GM23338 (cell line): Measurements from ENCODE around the gene NRXN2. TPM values are rescaled to one million over a fixed set of nuclear protein-coding genes. Genes with fewer than 3 reads are reported as not detected.

Experiments
- ATAC-seq: fragments of 200-7000 bp; cut with Tn5 transposase; 3 replicates; pipeline ENCODE4 v1.9.1; 2020
- DNase-seq: peaks from one replicate; pipeline ENCODE4 v3.0.0-alpha.2; 2015; ENCODE audit warnings: low spot score
- H2AFZ ChIP-seq: fragments of 200-600 bp; sonication (generic); 2 replicates; pipeline ENCODE4 v1.8.0; 2016; ENCODE audit warnings: antibody characterized with exemption, mild to moderate bottlenecking, moderate library complexity
- H3F3A ChIP-seq: fragments of 200-600 bp; sonication (generic); replicated peaks from 2 replicates; pipeline ENCODE4 v1.8.0; 2017; ENCODE audit warnings: antibody characterized with exemption, mixed run types, low read depth
- H3K27ac ChIP-seq: fragments of 200-600 bp; sonication (generic); 2 replicates; pipeline ENCODE4 v1.6.1; 2016; ENCODE audit warnings: low read depth
- H3K27me3 ChIP-seq: fragments of 200-600 bp; sonication (generic); 2 replicates; pipeline ENCODE4 v1.8.0; 2016; ENCODE audit warnings: mild to moderate bottlenecking, mixed run types, moderate library complexity; ENCODE audit not compliant: insufficient read depth
- H3K36me3 ChIP-seq: fragments of 200-600 bp; sonication (generic); 2 replicates; pipeline ENCODE4 v1.8.0; 2016; ENCODE audit warnings: mild to moderate bottlenecking; ENCODE audit not compliant: insufficient read depth
- H3K4me1 ChIP-seq: fragments of 200-600 bp; sonication (generic); 2 replicates; pipeline ENCODE4 v1.8.0; 2016; ENCODE audit warnings: mild to moderate bottlenecking, moderate library complexity; ENCODE audit not compliant: insufficient read depth
- H3K4me2 ChIP-seq: fragments of 200-600 bp; sonication (generic); 2 replicates; pipeline ENCODE4 v1.7.1; 2017; ENCODE audit warnings: mixed run types
- H3K4me3 ChIP-seq: fragments of 200-600 bp; sonication (generic); 2 replicates; pipeline ENCODE4 v1.6.1; 2016; ENCODE audit warnings: mixed run types
- H3K79me2 ChIP-seq: fragments of 200-600 bp; sonication (generic); replicated peaks from 2 replicates; pipeline ENCODE4 v1.8.0; 2017; ENCODE audit warnings: mild to moderate bottlenecking; ENCODE audit not compliant: insufficient read depth
- H3K9me2 ChIP-seq: fragments of 200-600 bp; sonication (generic); 2 replicates; pipeline ENCODE4 v1.8.0; 2017; ENCODE audit not compliant: insufficient read depth
- H4K20me1 ChIP-seq: fragments of 200-600 bp; sonication (generic); replicated peaks from 2 replicates; pipeline ENCODE4 v1.8.0; 2017; ENCODE audit warnings: mild to moderate bottlenecking; ENCODE audit not compliant: insufficient read depth
- H3K27ac Mint-ChIP-seq: 2 replicates; pipeline ENCODE4 v1.8.0; 2020; ENCODE audit warnings: inconsistent platforms, mild to moderate bottlenecking, moderate library complexity, mixed read lengths
- H3K27me3 Mint-ChIP-seq: 3 replicates; pipeline ENCODE4 v1.8.0; 2022; ENCODE audit warnings: low read depth, mild to moderate bottlenecking, moderate library complexity, mixed read lengths, inconsistent platforms; ENCODE audit not compliant: insufficient read depth, poor library complexity
- H3K36me3 Mint-ChIP-seq: 3 replicates; pipeline ENCODE4 v1.8.0; 2021; ENCODE audit warnings: low read depth, mild to moderate bottlenecking, inconsistent platforms, moderate library complexity, mixed read lengths
- H3K4me1 Mint-ChIP-seq: 3 replicates; pipeline ENCODE4 v1.8.0; 2020; ENCODE audit warnings: mild to moderate bottlenecking, inconsistent platforms, mixed read lengths
- H3K4me3 Mint-ChIP-seq: 3 replicates; pipeline ENCODE4 v1.8.0; 2021; ENCODE audit warnings: moderate library complexity, mild to moderate bottlenecking, inconsistent platforms, mixed read lengths
- H3K9me3 Mint-ChIP-seq: 3 replicates; pipeline ENCODE4 v1.8.0; 2020; ENCODE audit warnings: moderate library complexity, mild to moderate bottlenecking, inconsistent platforms, mixed read lengths
- EZH2phosphoT487 ChIP-seq: fragments of 200-600 bp; sonication (generic); IDR thresholded peaks from one replicate; pipeline ENCODE4 v1.8.1; 2018; ENCODE audit warnings: antibody characterized with exemption; ENCODE audit not compliant: unreplicated experiment
- ZNF114 ChIP-seq: fragments of 250-450 bp; sonication (Bioruptor Pico); IDR thresholded peaks from 2 replicates; pipeline ENCODE4 v1.5.0; 2020; ENCODE audit warnings: mild to moderate bottlenecking, moderate library complexity
- polyA plus RNA-seq: library from polyadenylated mRNA; unstranded; fragments of >200 nt; fragmentation: Nextera tagmentation; extraction: Ambion mirVana; gene quantifications from 2 replicates; pipeline ENCODE4 v1.2.1, GENCODE V29; 2016
- total RNA-seq: library from RNA; depleted of rRNA; stranded (reverse); fragments of >200 nt; shearing (Covaris generic); gene quantifications from 2 replicates; pipeline ENCODE4 v1.2.3, GENCODE V29; 2014
- TF ChIP-seq, protein P1 (sequence below): fragments of 250-450 bp; sonication (Bioruptor Pico); IDR thresholded peaks from 2 replicates; pipeline ENCODE4 v1.5.0; 2020; ENCODE audit warnings: mild to moderate bottlenecking, moderate library complexity

Gene NRXN2
- total and polyA plus RNA-seq, 2 experiments from 2014 or later, result 3.4 to 17.0 TPM

DNA sequence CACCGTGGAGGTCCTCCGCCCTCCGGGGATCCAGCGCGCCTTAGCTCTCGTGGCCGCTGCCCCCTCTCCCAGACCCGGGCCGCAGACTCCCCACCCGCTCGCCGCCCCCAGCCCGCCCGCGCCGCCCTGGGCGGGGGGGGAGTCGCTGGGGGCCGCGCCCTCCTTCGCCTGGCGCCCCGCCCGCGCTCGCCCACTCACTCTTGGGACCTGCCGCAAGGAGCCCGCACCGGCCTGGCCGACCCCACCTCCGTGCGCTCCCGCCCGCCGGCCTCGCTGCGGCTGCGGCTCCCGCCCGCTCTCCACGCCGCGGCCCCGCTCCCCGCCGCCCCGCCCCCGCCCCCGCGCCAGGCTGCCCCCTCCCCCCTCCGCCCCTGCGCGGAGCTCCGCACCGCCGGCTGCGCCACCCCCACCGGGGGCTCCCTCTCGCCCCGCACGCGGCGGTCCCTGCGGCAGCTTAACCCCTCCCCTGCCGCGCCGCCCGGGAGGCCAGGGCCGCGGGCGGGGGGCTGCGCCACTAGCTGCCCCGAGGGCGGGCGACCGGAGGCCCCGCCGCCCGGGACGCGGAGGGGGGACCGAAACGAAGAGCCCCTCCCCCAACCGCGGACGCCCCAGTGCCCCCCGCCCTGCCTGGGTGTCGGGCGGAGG is 21.7 kb upstream of the NRXN2 start:
- H3K9me3 Mint-ChIP-seq, result no peaks in the 10 kb centered on the region; the same call in 2 of the 3 replicates
- H3K27me3 Mint-ChIP-seq, result peaks cover 32% of the 10 kb centered on the region
- Histone ChIP-seq H3K27me3 (peaks cover 34% of the 10 kb centered on the region), H3F3A (peaks cover 18% of the 10 kb centered on the region), H3K9me2 (no peaks in the 10 kb centered on the region), H3K27ac (no peak overlapping the region), H3K36me3 (no peaks in the 10 kb centered on the region), H2AFZ (no peak overlapping the region; the same call in 1 of the 2 replicates), H4K20me1 (no peaks in the 10 kb centered on the region), H3K4me3 (peak overlapping the region; percentile 84), H3K4me2 (peak overlapping the region; percentile 98), H3K79me2 (no peaks in the 10 kb centered on the region), H3K4me1 (peaks cover 23% of the 10 kb centered on the region)
- TF ChIP-seq EZH2phosphoT487 (no peak), ZNF114 (no peak)
- TF ChIP-seq, protein P1, sequence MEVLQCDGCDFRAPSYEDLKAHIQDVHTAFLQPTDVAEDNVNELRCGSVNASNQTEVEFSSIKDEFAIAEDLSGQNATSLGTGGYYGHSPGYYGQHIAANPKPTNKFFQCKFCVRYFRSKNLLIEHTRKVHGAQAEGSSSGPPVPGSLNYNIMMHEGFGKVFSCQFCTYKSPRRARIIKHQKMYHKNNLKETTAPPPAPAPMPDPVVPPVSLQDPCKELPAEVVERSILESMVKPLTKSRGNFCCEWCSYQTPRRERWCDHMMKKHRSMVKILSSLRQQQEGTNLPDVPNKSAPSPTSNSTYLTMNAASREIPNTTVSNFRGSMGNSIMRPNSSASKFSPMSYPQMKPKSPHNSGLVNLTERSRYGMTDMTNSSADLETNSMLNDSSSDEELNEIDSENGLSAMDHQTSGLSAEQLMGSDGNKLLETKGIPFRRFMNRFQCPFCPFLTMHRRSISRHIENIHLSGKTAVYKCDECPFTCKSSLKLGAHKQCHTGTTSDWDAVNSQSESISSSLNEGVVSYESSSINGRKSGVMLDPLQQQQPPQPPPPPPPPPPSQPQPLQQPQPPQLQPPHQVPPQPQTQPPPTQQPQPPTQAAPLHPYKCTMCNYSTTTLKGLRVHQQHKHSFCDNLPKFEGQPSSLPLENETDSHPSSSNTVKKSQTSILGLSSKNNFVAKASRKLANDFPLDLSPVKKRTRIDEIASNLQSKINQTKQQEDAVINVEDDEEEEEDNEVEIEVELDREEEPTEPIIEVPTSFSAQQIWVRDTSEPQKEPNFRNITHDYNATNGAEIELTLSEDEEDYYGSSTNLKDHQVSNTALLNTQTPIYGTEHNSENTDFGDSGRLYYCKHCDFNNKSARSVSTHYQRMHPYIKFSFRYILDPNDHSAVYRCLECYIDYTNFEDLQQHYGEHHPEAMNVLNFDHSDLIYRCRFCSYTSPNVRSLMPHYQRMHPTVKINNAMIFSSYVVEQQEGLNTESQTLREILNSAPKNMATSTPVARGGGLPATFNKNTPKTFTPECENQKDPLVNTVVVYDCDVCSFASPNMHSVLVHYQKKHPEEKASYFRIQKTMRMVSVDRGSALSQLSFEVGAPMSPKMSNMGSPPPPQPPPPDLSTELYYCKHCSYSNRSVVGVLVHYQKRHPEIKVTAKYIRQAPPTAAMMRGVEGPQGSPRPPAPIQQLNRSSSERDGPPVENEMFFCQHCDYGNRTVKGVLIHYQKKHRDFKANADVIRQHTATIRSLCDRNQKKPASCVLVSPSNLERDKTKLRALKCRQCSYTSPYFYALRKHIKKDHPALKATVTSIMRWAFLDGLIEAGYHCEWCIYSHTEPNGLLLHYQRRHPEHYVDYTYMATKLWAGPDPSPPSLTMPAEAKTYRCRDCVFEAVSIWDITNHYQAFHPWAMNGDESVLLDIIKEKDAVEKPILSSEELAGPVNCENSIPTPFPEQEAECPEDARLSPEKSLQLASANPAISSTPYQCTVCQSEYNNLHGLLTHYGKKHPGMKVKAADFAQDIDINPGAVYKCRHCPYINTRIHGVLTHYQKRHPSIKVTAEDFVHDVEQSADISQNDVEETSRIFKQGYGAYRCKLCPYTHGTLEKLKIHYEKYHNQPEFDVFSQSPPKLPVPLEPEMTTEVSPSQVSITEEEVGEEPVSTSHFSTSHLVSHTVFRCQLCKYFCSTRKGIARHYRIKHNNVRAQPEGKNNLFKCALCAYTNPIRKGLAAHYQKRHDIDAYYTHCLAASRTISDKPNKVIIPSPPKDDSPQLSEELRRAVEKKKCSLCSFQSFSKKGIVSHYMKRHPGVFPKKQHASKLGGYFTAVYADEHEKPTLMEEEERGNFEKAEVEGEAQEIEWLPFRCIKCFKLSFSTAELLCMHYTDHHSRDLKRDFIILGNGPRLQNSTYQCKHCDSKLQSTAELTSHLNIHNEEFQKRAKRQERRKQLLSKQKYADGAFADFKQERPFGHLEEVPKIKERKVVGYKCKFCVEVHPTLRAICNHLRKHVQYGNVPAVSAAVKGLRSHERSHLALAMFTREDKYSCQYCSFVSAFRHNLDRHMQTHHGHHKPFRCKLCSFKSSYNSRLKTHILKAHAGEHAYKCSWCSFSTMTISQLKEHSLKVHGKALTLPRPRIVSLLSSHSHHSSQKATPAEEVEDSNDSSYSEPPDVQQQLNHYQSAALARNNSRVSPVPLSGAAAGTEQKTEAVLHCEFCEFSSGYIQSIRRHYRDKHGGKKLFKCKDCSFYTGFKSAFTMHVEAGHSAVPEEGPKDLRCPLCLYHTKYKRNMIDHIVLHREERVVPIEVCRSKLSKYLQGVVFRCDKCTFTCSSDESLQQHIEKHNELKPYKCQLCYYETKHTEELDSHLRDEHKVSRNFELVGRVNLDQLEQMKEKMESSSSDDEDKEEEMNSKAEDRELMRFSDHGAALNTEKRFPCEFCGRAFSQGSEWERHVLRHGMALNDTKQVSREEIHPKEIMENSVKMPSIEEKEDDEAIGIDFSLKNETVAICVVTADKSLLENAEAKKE (CRISPR knock-in tag), result no peak
- H3K36me3 Mint-ChIP-seq, result peaks cover 12% of the 10 kb centered on the region
- ATAC-seq, result no peak
- H3K27ac Mint-ChIP-seq, result no peak overlapping the region
- H3K4me3 Mint-ChIP-seq, result peak overlapping the region; percentile 86
- DNase-seq, result no peak
- H3K4me1 Mint-ChIP-seq, result peaks cover 30% of the 10 kb centered on the region
